GM10847 (cell line): Measurements from ENCODE around the gene TANGO2.

ENCODE experiments used
- POLR2A ChIP-seq: IDR thresholded peaks from 2 replicates; pipeline ENCODE4 v1.6.1; 2011; ENCODE audit not compliant: insufficient read length; ENCODE audit errors: extremely low read depth

The TANGO2 gene

DNA sequence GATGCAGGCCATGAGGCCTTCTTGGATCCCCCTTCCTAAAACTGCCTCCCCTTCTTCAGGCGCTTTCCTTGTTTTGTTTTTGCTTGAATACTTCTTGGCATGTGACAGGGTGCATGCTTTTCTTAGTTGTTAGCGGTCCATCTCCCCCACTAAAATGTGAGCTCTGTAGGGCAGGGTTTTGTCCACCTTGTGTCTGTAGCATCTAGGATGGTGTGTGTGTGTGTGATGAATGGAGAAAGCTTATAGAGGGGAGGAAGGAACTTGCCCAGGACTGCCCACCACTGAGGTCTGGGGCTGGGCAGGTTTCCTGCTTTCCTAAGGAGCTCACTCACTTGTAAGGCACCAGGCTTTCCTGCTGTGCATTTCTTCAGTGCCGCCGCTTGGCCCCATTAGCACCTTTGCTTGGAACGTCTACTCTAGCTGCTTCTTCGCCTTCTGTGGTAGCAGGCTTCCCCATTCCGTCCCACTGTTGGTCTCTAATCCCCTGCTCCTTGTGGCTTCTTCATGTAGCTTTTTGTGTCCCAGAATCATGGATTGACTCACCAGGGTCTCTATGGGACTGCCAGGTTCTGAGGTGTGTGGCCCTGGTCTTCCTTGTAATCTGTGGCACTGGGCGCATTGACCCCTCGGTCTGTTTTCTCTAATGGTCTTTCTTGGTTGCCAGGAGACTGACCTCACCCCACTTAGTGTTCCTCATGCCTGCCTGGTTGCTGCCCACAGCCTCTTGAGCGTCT lies 62.4 kb downstream of the TANGO2 start:
- no peak for TF ChIP-seq POLR2A

DNA sequence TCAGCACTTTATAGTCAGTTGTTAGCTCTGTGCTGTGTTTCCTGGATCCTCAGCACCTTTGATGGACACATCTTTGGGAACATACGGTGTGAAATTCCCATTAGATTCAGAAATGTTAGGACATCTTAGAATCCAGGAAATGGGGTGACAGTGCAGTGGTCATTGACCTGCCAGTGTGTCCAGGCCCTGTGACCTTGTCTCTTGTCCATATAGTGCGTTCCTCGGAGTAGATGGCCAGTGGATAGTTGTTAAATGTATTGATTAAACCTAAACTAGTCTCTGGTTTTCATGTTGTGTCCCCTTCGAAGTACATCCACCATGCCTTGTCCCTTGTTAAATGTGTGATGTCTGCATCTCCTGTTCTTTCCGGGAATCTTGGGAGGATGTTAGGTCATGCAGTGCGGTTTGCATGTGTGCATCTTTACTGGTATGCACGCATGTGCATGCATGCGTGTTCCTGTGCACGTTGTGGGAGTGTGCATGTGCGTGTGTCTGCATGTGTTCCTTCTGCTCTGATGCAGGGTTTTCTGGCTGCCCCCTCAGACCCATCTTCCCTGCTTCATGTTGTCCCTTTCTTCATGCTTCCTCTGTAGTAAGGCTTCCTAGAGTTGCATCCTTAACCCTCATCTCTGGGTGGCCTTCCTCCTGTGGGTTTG lies 63.1 kb downstream of the TANGO2 start:
- no peak for TF ChIP-seq POLR2A

DNA sequence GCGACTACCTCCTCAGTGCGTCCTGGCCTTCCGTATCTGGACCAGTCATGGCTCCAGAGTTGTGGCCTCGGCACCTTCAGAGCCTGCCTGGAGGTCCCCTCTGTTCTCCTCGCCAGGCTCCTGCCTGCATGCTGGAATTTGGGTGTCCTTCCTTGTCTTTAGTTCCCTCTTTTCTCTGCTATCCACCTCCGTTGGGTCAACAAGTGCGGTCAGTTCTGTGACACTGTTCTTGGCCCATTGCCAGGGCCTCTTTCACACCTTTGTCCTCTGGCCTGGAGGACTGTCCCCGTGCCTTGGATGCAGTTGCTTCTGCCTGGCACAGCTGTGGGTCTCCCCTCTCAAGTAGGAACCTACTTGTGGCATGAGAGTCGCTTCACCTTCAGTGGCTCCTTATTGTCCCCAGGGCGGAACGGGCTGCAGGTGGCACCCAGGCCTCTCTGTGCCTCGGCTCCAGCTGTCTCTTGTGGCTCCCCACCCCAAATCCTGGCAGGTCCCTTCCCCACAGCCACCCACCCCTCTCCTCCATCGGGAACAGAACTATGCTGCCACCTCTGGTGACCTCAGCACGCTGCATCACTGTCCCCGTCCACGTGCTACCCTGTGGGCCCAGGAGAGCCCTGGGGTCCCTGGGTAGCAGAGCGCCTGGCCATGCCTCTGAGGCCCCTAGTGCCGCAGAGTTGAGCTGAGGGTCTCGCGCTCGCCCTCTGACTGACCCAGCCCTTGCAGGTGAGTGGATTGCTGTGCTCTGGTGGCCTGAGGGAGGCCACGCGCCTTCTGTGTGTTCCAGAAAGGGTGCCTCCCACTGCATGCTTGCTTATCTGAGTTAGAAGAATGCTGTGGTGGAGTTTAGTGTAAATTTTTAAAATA lies 63.9 kb downstream of the TANGO2 start:
- TF ChIP-seq POLR2A = no peak

DNA sequence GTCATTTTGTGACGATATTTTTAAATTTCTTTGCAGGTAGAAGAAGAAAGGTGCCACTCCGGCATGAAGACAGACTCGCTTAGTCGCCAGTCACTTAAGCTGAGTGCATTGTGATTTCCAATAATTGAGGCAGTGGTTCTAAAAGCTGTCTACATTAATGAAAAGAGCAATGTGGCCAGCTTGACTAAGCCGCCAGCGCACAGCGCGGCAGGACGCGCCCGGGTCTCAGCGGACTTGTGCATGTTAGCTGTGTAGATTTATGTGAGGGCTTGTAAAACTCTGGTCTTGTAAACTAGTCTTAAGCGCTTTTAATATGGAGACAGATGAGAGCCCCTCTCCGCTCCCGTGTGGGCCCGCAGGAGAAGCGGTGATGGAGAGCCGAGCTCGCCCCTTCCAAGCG lies 64.7 kb downstream of the TANGO2 start:
- TF ChIP-seq POLR2A = no peak

DNA sequence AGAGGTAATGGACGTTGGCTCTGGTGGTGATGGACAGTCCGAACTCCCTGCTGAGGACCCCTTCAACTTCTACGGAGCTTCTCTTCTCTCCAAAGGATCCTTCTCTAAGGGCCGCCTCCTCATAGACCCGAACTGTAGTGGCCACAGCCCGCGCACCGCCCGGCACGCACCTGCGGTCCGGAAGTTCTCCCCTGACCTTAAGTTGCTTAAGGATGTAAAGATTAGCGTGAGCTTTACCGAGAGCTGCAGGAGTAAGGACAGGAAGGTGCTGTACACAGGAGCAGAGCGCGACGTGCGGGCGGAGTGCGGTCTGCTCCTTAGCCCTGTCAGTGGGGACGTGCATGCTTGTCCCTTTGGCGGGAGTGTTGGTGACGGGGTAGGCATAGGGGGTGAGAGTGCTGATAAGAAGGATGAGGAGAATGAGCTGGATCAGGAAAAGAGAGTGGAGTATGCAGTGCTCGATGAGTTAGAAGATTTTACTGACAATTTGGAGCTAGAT lies 65.2 kb downstream of the TANGO2 start:
- TF ChIP-seq POLR2A = no peak

DNA sequence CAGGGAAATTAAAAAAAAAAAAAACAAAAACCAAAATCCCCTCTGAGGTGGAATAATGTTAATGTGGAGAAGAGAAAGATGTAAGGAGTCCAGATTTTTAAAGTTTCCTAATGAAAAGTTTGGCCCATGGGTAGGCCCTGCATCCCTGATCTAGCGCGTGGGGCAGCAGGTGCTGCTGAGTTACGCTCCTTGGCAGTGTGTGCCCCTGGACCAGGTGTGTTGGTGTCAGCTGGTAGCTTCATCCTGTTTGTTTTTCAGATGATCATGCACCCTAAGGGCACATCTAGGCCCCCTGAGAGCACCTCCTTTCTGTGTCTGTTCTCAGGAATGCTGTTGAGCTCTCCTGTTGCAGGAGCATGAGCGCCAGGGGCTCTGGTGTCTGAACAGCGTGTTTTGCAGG lies 65.9 kb downstream of the TANGO2 start:
- TF ChIP-seq POLR2A = no peak

DNA sequence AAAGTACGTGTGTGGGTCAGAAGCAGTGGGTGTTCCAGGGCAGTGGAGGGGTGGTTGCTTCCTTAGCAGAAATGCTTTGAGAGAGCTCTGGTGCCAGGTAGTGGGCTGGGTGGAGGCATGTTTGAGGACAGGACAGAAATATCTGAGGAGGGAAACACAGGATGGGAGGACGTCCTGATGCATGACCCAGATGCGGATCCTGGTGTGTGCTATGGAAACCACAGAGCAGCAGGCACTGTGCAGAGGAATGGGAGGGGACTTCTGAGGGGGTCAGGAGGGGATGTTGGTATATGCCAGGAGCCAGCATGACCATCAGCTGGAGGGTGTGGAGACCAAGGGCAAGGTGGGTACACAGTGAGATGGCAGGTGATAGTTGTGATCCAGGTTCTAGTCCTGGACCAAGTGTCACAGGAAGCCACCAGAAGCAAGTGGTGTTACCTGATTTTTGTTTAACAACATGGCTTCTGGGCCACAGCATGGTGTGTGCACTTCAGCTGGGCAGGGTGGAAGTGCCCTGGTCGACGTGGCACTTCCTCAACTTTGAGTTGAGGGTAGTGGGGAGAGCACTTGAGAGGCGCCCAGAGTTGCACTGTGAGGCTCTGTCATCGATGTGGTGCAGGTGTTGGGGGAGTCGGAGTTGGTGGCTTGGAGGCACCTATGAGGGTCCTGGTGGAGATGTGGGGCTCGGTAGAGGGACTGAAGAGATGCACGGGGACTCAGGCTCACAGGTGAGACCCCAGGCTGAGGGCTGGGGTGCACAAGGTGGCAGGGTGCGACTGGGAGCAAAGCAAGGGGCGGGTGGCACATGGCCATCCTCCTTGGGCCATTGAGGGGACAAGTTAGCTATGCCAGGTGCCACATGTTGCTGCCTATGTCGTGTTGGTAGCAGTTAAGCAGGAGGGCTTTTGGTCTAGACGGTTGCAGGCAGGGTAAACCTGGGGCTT lies 66.7 kb downstream of the TANGO2 start:
- no peak for TF ChIP-seq POLR2A

DNA sequence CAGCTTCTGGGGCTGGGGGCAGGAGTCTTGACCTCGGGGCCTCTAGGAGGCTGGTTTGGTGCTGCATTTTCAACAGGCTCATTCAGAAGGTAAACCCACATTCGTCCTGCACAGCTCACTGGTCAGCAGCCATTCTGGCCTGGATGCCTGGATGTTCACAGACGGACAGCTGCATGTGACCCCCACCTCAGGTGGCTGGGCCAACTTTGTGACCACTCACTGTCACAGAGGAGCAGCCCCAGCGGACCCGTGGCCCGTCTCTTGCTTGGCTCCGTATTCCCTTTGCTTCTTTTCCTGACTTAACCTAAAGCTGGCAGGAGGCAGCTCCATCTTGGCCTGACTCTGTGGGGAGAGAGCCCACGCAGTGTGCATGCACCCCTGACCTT lies 67.3 kb downstream of the TANGO2 start:
- no peak for TF ChIP-seq POLR2A

DNA sequence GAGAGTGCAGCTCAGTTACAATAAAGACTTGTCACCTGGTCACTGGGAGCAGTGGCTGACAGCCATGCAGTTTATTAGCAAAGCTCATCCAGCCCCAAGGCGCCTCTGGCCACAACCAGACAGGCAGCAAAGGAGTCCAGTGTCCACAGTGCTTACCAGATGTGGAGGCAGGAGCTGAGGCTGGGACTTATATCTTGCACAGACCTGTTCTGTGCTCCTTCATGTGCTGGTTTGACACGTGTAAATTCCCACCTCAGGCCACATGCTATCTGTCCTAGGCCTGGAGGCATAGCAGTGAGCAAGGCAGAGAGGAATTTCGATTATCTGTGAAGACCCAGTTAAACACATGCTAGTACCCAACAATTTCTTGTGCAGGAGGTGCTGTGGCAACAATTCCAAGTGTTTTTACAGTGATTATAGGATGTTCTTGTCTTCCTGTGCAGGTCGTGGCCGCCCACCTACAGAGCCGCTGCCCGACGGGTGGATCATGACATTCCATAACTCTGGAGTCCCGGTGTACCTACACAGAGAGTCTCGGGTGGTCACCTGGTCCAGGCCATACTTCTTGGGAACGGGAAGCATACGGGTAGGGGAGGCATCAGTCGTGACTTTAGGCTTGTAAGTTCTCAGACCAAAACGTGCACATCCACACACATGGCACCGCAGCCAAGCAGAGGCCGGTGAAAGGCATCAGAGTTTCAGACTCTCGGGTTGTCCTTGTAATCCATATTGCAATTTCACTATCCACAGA lies 68.5 kb downstream of the TANGO2 start:
- no peak for TF ChIP-seq POLR2A

DNA sequence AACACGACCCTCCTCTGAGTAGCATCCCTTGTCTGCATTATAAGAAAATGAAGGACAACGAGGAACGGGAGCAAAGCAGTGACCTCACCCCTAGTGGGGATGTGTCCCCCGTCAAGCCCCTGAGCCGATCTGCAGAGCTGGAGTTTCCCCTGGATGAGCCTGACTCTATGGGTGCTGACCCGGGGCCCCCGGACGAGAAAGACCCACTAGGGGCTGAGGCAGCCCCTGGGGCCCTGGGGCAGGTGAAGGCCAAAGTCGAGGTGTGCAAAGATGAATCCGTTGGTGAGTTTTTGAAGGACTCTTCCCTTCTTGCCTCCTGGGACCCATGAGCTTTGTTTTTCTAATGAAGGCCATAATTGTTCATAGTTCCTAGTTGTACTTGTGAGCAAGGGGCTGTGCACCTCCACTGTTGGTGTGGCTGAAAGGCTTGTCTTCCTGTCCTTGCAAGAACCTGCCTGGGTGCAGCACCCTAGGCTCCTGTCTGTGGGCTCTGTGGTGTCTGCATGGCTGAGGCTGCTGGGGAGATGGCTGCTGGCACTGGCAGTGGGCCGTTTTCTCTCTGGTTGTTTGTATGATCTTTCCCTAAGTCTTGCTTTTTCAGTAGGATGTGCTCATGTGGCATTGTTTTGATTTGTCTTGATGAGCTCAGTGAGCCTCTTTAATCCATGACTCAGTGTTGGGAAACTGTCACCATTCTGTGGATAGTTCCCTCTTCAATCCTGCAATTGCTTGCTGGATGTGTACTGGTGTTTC lies 69.2 kb downstream of the TANGO2 start:
- no peak for TF ChIP-seq POLR2A

DNA sequence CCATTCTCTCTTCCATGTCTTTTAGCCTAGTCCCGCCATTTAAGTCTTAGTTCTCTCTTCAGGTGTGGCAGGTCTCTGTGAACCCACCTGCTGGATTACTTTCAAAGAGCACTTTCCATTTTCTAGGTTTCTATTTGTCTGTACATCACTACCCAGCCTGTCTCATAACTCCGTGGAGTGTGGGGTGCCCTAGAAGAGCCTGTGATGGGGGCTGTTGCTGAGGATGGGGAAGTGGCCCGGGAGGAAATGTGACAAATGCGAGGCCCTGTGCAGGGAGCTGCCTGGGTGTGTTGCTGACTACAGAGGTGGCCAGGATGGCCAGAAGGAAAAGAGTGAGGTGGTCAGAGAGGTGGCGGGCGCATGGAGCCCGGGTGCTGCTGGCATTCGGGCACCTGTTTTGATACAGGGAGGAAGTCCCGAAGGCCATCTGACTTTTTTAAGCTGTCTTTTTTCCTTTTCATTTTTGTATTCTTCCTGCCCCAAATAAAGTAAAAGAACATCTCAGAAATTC lies 69.9 kb downstream of the TANGO2 start:
- TF ChIP-seq POLR2A = no peak

DNA sequence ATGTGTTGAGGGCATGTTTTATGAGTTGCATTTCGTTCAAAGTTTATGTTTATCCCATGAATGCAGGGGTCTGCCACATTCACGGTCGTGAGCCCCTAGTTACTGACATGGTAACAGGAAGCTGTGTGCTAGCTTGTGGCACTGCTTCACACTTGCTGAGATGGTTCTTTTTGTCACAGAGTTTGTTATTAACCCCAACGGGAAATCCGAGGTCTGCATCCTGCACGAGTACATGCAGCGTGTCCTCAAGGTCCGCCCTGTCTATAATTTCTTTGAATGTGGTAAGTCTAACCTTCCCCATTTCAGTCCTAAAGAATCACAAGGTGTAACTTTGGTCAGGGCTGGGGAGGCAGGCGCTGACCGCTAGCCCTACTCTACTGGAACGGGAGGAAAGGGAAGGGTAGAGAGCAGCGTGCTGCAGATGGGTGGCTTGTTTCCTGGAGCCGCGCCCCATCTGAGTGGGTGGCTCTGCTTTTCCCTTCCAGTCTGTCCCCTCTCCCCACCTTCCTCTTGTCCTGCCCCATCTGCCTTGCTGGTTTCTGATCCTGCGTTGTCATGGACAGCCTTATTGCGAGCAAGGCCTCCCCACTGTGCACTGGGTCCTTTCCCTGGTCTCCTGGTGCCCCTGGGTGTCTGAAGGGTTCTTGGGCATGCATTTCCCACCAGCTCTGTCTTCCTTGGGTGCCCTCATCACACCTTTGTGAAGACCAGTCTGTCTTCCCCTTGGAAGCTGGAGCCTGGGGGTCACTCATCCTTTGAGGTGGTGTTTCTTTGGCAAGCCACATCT lies 71.0 kb downstream of the TANGO2 start:
- no peak for TF ChIP-seq POLR2A
